HG02610 (cell line): ENCODE results near the gene SMIM45.
A peak's percentile ranks its signal among the peaks of the same experiment; 100 is the strongest.

Source experiments
- ATAC-seq: cut with Tn5 transposase; IDR thresholded peaks from one replicate; pipeline ENCODE4 v1.9.1; 2021; ENCODE audit warnings: mild to moderate bottlenecking, moderate library complexity; ENCODE audit not compliant: unreplicated experiment

SMIM45 gene

DNA sequence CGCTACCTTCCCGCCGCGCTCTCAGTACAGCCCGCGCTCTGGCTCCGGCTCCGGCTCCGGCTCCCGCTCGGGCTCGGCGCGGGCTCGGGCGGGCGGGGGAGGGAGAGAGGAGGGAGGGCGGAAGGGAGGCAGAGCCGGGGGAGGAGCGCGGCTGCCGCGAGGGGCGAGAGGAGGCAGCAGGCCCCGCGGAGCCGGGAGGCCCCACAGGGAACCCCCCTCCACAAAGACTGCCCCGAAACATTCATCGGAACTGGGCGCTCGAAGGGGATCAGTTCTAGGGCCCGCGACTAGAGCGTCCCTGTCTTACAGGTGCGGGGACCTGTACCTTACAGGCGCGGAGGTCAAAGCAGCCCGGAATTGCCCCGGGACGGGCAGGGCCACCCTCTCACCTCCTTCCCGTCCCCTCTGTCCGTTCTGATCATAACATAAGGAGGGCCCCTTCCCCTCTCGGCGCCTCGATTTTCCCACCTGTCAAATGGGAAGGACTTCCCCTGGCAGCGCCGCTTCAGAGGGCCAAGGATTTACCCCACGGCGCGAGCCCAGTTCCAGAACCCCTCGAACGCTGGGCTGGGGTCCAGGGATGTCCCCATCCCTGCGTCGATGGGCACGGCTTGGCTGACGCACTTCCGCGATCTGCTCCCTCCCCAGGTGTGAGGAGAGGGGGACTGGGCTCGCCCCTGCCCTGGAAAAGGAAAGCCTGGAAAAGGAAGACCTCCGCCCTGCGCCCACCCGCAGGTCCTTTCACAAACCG lies 36.7 kb upstream of the SMIM45 start, which contains the start of gene SHISA8:
TSS of gene SHISA8 (minus strand) at position 40 of the 751 bp plus-strand sequence. CDS start 407 bp downstream, outside the sequence.
- ATAC-seq = no peak

DNA sequence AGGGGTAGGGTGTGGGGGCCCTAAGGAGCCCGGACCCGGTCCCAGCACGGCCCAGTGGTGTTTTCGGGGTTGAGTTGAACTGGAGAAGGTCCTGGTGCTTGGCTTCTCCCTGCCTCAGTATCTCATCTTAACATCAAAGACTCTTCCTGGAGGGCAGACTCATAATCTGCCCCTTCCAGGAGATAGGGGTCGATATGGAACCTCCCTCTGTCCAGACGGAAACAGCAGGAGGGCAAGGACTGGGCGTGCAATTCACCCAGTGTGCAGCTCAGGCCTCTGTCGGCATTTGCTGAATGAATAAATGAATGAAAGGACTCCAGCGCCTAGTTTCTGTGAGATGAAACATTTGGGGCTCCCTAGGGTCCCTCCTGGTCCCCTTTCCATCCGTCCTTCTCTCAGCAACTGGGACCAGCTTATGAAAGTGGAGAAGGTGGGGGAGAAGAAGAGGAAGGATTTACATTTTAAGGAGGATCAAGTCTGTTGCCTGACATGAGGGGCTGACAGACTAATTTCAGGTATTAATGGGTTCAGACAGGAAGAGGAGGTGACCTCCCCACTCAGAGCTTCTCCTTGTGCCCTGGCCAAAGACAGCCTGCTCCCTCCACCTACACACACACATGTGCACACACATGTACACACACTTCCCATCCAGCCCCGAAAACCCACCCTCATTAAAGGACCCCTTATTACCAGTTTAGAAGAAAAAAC lies 36.0 kb upstream of the SMIM45 start:
- ATAC-seq = no peak

DNA sequence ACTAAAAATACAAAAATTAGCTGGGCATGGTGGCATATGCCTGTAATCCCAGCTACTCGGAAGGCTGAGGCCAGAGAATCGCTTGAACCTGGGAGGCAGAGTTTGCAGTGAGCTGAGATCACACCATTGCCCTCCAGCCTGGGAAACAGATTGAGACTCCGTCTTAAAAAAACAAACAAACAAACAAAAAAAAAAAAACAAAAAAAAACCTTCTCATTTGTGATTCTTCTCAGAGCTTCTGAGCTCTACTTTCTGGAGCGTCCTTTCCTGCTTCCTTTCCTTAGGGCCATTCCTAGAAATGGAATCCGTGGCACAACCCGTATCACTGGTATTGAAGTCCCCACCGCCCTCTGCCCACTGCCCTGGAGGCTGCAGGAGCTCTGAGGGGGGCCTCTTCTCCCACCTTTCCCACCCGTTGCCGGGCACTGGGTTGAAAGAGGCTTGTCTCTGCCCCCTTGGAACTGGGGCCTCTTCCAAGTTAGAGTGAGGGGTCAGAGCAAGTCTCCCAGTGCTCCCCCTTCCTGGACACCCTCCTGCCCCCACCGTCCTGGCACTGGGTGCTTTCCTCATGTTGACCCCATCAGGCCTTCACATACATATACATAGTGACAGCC lies 35.1 kb upstream of the SMIM45 start:
- no peak for ATAC-seq

DNA sequence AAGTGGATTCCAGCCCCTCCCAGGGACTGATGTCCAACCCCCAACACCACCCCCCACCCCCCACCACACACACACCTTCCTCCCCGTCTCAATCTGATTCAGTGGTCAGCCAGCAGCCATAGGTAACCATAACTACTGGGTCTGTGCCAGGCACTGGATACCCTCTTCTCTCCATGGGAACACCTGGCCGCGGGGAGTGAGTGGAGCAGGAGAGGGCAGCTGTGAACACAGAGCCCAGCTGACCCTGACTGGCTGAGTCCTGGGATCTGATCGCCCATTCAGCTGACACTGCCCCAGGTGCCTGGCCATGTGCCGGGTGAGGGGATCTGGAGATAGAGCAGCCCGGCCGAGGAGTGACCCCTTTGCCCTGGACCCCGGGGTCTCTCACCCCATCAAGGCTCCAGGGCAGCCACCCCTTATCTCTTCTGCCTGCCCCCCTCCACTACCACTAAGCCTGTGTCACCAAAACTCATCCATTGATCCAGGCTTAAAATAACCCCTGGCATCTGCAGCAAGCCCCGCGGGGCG lies 34.5 kb upstream of the SMIM45 start:
- no peak for ATAC-seq

DNA sequence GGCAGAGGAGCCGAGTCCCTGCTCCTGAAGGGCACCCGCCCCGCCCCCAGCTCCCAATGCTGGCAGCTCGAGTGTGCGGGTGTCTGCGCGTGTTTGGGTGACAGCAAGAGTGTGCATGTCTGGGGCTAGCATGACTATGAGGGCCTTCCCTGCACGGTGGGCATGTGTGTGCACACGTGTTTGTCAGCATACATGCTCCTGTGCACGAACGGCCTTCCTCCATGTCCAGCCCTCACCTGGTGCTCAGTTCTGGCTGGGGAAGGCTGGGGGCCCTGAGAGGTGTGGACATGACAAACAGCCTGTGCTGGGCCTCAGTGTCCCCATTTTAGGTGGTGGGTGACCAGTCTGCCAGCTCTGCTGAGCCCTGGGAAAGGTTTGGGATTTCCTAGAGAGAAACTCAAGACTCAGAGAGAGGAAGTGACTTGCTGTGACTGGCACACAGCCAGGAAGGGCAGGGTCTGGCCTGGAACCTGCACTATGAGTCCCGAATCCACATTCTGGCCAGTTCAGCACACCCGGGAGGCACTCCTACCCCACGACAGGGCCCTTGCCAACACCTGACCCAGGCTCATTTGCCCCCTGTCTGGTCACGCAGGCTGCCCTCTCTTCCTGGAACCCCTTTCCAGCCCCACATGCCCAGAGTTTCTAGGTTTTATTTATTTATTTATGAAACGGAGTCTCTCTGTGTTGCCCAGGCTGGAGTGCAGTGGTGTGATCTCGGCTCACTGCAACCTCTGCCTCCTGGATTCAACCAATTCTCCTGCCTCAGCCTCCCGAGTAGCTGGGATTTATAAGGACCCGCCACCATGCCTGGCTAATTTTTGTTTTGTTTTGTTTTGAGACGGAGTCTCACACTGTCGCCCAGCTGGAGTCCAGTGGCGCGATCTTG lies 33.8 kb upstream of the SMIM45 start:
- no peak for ATAC-seq

DNA sequence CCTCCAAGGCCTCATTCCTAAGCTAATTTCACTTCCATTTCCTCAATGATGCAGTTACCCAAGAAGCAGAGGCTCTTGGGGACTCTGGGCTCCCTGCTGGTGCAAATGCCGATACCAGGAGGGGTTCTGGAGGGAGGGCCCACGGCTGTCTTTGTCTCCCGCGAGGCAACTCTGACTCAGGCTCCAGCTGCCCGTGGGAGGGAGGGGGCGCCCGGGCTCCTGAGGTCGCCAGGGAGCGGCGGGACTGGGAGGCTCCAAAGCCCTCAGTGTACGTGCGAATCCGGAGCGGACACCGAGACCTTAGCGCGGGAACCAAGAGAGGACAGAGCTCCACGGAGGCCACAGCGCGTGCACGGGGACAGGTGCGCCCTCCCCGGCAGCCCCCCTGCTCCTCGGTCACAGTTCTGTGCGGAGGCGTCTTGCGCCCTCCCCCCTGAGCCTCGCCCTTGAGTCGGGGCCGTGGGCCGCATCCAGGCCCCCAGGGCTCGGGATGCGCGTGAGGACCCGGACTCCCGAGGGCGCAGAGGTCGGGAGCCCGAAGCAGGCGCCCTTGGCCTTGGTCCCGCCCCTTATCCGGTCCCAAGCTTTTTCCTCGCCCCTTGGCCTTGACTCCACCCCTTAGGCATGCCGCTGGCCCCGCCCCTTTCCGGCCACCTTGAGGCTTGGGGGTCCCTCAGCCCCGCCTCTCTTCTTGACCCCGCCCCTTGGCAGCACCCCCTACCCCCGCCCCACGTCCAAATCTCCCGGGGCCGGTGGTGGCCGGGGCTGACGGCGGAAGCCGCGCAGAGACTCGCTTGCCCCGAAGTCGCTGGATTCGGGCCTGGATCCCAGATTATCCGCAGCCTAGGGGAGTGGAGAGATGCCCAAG lies 32.4 kb upstream of the SMIM45 start:
- peak; percentile 53 for ATAC-seq

DNA sequence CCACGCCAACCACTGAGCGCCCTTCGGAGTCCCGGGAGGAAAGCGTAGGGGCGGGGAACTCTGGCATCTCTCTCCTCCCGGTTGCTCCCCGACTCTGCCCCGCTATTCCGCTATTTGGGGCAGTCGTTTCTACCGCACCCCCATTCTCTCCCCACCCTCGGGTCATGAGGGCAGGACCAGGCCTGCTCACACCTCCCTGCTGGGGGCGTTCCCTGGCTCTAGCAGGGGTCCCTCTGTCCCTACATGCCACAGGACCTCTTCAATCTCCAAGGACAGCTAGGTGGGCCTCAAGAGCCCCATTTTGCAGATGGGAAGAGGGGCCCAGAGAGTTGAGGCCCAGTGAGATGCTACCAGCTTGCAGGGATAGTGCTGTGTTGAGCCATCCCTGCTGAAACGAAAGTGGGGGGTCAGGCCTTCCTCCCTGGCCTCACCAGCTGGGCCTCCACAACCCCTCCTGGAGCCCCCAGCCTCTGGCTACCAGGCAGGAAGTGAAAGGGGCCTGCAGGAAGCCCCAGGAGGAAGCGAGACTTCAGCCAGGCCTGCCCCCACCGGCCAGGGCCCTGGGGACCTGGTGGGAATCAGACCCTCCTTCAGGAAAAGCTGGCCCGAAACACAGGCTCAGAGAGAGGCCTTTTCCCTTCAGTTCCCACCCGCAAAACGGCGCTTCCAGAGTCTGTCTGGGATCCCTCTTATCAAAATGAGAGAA lies 31.5 kb upstream of the SMIM45 start:
- peak; percentile 9 for ATAC-seq

DNA sequence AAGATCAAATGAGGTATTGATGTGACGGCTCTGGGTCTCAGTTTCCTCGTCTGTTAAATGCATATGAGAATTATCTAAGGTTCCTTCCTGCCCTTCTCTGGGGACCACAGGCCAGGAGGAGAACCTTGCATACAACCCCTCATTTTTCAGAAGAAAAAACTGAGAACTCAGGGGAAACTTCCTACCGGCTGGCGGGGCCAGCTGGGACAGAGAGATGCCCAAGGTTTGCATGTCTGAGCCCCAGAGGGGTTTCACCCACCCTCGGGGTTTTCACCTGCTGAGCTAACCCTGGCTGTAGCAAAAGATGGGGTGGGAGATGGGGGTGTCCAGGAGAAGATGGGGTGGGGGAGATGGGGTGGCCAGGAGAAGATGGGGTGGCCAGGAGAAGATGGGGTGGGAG lies 29.6 kb upstream of the SMIM45 start:
- ATAC-seq = no peak

DNA sequence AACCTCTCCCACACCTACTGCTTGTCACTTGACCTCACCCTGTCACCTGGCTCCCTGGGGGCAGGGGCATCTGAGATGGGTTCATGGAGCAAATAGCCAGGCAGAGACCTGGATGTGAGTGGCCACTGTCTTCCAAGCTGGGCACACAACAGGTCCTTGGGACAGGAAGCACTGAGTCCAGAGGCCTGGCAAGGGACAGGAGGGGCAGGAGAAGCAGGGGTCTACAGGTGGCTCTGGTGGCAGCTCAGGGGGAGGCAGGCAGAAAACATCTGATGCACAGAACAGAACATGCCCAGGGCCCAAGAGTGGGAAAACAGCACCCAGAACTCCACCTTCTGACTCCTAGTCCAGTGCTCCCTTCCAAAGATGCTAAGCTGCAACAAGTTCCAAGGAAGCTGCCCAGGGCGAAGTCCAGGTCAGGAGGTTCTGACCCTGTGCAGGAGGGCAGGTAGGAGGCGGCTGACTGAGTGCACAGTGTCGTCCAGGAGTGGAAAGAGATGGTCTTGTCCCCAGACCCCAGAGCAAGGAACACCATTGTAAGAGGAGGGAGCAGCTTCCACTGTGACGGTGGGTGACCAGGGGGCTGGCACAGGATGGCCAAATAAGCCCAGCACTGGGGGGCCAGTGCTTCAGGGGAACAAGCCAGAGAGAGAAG lies 28.9 kb upstream of the SMIM45 start:
- no peak for ATAC-seq

DNA sequence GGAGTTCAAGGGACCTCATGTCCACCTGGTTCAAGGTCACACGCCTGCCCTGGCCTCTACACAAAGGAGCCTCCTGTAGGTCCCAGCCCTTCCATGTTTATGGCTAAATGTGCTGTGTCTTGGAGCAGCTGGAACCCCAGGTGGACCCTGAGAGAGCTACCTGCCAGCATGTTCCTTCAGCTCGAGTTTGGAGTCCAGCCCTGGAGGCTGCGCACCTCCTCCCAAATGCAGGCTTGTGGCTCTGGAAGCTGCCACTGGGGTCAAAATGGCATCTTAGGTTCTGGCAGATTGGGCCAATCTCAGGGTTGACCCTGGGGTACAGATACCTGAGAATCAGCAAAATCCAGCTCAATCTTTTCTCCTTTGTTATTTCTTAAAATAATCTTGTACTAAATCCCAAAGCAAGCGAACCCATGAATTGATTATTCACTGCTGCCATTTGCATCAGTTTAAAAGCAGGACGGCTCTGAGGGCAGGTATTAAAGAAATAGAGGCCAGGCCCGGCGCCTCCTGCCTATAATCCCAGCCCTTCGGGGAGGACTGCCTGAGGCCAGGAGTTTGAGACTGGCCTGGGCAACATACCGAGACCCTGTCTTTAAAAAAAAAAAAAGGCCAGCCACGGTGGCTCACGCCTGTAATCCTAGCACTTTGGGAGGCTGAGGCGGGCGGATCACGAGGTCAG lies 28.2 kb upstream of the SMIM45 start:
- no peak for ATAC-seq

DNA sequence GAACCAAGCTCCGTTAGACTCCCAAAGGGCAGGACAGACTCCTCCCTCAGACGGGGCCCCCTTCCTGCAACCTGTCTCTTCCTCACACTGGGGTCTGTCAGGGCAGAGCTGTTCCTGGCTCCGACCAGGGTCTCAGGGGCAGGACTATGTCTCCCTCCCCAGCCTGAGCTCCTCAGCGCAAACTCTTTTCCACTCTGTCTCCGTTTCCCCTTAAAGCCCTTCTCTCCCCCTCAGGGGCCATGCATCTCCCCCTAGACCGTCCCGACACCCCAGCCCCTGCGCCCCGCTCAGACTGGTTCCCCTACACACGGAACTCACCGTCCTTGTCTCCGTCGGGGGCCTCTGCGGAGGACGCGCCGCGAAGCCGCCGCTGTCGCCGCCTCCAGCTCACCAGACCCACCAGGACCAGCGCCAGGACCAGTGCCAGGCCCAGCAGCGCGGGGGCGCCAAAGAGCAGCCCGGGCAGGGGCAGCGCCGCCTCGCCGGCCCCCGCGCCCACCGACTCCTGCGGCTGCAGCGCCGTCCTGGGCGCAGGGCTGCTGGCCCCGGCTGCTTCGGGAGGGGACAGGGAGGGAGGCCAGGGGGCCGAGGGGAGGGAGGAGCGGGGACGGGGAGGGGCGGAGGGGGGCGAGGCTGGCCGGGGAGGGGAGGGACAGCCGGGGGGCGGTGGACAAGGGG lies 26.0 kb upstream of the SMIM45 start:
- peak; percentile 29 for ATAC-seq

DNA sequence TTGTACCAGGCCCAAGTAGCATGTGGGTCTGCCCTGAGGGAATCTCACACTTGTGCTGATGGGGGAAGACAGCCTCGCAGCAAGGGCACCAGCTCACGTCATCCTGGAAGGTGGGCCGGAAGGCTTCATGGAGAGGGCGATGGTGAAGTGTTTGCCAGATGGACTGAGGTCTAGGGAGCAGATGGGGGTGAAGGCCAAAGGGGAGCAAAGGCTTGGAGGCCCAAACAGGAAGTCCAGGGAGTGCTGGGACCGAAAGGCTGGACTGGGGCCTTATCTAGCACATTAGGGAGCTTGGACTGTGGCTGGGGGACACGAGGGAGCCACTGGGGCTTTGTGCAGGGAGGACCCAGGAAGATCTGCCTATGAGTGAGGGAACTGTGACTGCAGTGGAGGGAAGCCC lies 24.1 kb upstream of the SMIM45 start:
- ATAC-seq = no peak

DNA sequence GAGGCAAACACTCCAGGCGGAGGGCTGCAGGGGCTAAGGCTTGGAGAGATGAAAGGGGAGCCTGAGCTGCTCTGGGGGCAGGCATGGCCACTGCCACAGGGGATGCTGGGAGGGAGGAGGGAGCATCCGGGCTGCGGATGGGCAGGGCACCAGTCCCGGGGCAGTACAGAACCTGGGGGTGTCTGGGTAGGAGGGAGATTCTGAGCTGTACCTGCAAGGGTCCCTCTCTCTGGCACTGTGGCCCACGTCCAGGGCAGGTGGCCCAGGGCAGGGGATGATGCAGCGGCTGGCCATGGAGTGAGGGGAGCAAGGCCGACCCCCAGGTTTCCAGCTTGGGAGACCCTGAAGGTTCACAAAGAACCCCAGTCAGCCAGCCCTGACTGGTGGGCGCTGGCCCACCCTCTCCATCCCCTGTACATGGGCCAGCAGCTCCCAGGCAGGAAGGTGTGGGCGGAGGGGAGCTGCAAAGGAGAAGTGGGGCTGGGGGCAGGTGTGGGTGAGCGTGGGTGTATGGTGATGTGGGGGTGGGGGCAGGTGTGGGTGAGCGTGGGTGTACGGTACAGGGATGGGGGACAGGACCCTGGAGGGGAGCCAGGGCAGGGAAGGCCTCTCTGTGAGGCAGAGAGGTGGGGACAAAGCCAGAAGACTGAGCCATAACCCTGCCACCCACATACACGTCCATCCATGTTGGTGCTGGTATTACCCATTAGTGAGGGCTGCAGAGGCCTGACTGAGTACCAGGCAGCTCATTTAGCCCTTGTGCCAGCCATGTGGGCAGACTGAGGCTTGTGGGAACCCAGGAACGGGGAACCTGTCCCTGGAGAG lies 23.1 kb upstream of the SMIM45 start:
- ATAC-seq = no peak

DNA sequence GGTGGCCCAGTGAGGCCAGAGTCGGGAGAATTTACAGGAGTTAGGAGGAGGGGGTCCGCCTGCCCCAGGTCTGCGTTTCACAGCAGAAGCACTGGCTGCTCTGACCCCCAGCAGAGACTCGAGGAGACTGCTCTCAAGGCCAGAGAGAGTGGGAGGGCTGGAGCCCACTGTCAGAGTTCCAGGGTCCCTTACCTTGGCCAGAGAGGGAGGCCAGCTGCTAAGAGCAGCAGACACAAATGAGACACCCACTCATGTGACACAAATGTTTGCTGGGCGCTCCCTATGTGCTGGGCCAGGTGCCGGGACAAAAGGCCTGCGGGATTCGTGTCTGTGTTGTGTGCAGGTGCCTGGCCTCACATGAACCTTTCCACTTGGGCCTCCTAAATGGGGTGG lies 22.5 kb upstream of the SMIM45 start:
- no peak for ATAC-seq

DNA sequence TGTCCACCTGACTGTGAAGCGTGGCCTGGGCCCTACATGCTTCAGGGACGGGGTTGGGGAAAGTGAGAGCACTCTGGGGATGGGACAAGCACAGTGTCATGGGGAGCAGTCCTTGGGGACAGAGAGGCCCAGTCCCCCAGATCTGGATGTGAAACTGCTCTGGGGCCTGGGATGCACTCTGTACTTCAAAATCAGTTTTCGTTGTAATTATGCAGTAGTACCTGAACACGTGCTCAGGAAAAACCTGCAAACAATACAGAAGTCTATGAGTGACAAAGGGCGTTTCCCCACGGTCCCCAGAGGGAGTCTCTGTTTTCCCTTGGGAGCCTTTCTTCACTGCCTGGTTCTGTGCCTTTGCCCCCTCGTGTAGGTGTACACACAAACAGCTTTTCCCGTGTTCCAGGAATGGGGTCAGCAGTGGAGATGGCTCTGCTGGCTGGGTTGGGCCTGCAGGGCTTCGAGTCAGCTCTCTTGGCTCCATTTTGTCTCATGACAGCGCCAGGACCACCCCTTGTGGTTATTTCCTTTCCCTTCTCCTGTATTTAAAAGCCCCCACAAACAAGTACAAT lies 20.2 kb upstream of the SMIM45 start:
- ATAC-seq = peak; percentile 24

DNA sequence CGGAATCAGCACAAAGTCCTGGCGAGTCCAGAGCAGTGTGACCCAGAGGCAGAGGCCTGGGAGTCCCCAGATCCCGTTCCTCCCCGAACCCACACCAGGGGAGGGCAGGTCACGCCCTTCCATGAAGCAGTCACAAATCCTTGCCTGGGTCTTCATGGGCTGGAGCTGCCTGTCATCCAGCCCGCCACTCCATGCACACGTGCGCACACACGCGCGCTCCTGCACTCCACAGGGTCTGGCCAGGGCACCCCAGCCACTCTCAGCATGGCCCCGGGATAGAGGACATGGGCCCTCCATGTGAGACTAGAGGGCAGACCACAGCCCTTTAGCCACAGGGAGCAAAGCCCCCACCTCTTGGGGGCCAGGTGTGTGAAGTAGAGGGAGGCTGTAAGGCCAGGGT lies 19.6 kb upstream of the SMIM45 start:
- no peak for ATAC-seq
